Left colon (tissue), 2 donors: ENCODE measurements around the gene S100P. TPM values are rescaled to one million over a fixed set of nuclear protein-coding genes. Genes with fewer than 3 reads are reported as not detected.
"Not testable (repeated sequence)": the region's sequence is repeated elsewhere in the genome, so short reads cannot be mapped to it uniquely, and the experiment has no call there.

Experiments
- ATAC-seq: fragments of 200-7000 bp; cut with Tn5 transposase; one replicate; pipeline ENCODE4 v1.9.1; 2020; ENCODE audit warnings: mild to moderate bottlenecking, moderate library complexity
- DNase-seq, 2 donors: peaks; one replicate each; pipeline ENCODE4 v3.0.0-alpha.2; 2020
- intact Hi-C, 2 donors: fragments of 100-400 bp; cut with DNase I in 1 of 2; cut with micrococcal nuclease in 1 of 2; formaldehyde crosslinking; loops; one replicate each; pipeline versions ENCODE4 v1.11.2 to v1.14.0; 2022; cut with DNase I, micrococcal nuclease
- total RNA-seq, 2 donors: library from RNA; stranded (reverse); fragmentation: NEBNext Ultra II Directional; extraction: Animal tissue kit (Norgen Biotek cat#: 25700); gene quantifications; one replicate each; pipeline ENCODE4 v1.2.1, GENCODE V29; 2021
- donor health status: DM: no; HTN: no; CAD: no.
- donor health status: DM: yes; HTN: yes; CAD: no.

The S100P gene
- total RNA-seq, 2 donors from 2014 or later, result 136 to 390 TPM

GRCh38 chr4:6671648-6672047 lies 22.0 kb upstream of the S100P start:
- no peak for DNase-seq
- ATAC-seq, result no peak
- intact Hi-C loops, result no loop called here

- ATAC-seq (no peak), DNase-seq (no peak)
- intact Hi-C loops, result no loop called here
These were observed 21.5 kb upstream of the S100P start for GRCh38 chr4:6672131-6672530.

- peak in 1 of 2 donors; percentile 33 for DNase-seq
- ATAC-seq, intact Hi-C loops: not testable (repeated sequence)
These were observed 21.0 kb upstream of the S100P start for GRCh38 chr4:6672541-6673190.

GRCh38 chr4:6673191-6673659 lies 20.5 kb upstream of the S100P start:
- intact Hi-C loops, result not testable (repeated sequence)
- DNase-seq (peak in 1 of 2 donors; percentile 55), ATAC-seq (peak; percentile 44)

- intact Hi-C loops, result no loop called here
- peak; percentile 93 to 96 for DNase-seq
- ATAC-seq, result peak; percentile 86
These were observed 19.8 kb upstream of the S100P start for GRCh38 chr4:6673660-6674499.

- intact Hi-C loops, result no loop called here
- DNase-seq (peak; percentile 54 to 61), ATAC-seq (peak; percentile 47)
These were observed 19.1 kb upstream of the S100P start for GRCh38 chr4:6674500-6675149.

GRCh38 chr4:6676722-6677558 lies 16.7 kb upstream of the S100P start:
- ATAC-seq (no peak), DNase-seq (no peak)
- intact Hi-C loops, result no loop called here

- DNase-seq (no peak), ATAC-seq (no peak)
- intact Hi-C loops, result no loop called here
These were observed 13.2 kb upstream of the S100P start for GRCh38 chr4:6680372-6681034.

- no peak for DNase-seq
- intact Hi-C loops, result no loop called here
- peak; percentile 38 for ATAC-seq
These were observed 12.5 kb upstream of the S100P start for GRCh38 chr4:6681191-6681590.

GRCh38 chr4:6682862-6683590 lies 10.7 kb upstream of the S100P start:
- intact Hi-C loops, result no loop called here
- DNase-seq (no peak), ATAC-seq (no peak)

- intact Hi-C loops, result no loop called here
- DNase-seq, result no peak
- ATAC-seq, result no peak
These were observed 9.0 kb upstream of the S100P start for GRCh38 chr4:6684656-6685055.

GRCh38 chr4:6686104-6686787 lies 7.4 kb upstream of the S100P start:
- ATAC-seq (no peak), DNase-seq (no peak)
- intact Hi-C loops, result no loop called here

- intact Hi-C loops, result no loop called here
- DNase-seq (peak in 1 of 2 donors; percentile 19), ATAC-seq (no peak)
These were observed 5.5 kb upstream of the S100P start for GRCh38 chr4:6687947-6688878.

GRCh38 chr4:6688879-6689505 lies 4.7 kb upstream of the S100P start:
- DNase-seq, result peak; percentile 56 to 65
- intact Hi-C loops, result no loop called here
- ATAC-seq, result peak; percentile 65

- DNase-seq, result peak; percentile 48 to 51
- intact Hi-C loops, result no loop called here
- ATAC-seq, result peak; percentile 62
These were observed 4.1 kb upstream of the S100P start for GRCh38 chr4:6689506-6689960.

GRCh38 chr4:6692379-6692778 lies 1.3 kb upstream of the S100P start:
- intact Hi-C loops, result no loop called here
- no peak for DNase-seq
- ATAC-seq, result no peak
